Ovary (tissue), 9 donors: Measurements from ENCODE around the gene NEURL1B. TPM values are rescaled to one million over a fixed set of nuclear protein-coding genes. Genes with fewer than 3 reads are reported as not detected.
A peak's percentile ranks its signal among the peaks of the same experiment; 100 is the strongest.

ENCODE experiments used
- DNase-seq, 5 donors: peaks; one replicate each; pipeline ENCODE4 v3.0.0-alpha.2; 2019 to 2020
- H3K27ac ChIP-seq, 2 donors: fragments of 200-600 bp; one replicate each; pipeline versions ENCODE4 v1.5.1 to v1.8.0; 2019 to 2022
- H3K27me3 ChIP-seq: fragments of 200-600 bp; one replicate; pipeline ENCODE4 v1.8.0; 2022
- H3K36me3 ChIP-seq: fragments of 200-600 bp; sonication (generic); one replicate; pipeline ENCODE4 v1.5.1; 2019
- H3K4me1 ChIP-seq: one replicate; pipeline ENCODE4 v1.8.1; 2013; ENCODE audit warnings: mild to moderate bottlenecking, moderate library complexity; ENCODE audit not compliant: insufficient read depth
- H3K4me3 ChIP-seq: fragments of 200-600 bp; sonication (generic); one replicate; pipeline ENCODE4 v1.5.1; 2017
- H3K9me3 ChIP-seq, 2 donors: fragments of 200-600 bp in 1 of 2; sonication (generic) in 1 of 2; one replicate each; pipeline versions ENCODE4 v1.5.1 to v1.8.1; 2013 to 2019; ENCODE audit warnings: mild to moderate bottlenecking in 1 of 2, moderate library complexity in 1 of 2
- EP300 ChIP-seq: sonication (generic); formaldehyde crosslinking; IDR thresholded peaks from one replicate; pipeline ENCODE4 v1.6.1; 2017; ENCODE audit warnings: antibody characterized with exemption
- POLR2A ChIP-seq: fragments of 450-650 bp; IDR thresholded peaks from one replicate; pipeline ENCODE4 v1.6.1; 2017; ENCODE audit warnings: antibody characterized with exemption, mild to moderate bottlenecking, moderate library complexity
- WGBS, 3 donors: extraction: QIAGEN DNeasy Blood & Tissue Kit in 1 of 3; methylation state at CpG; one replicate each; pipeline versions ENCODE4 v1.1.5 to v1.1.7; 2013 to 2017; 5-methylcytosine and 5-hydroxymethylcytosine counted together
- intact Hi-C, 4 donors: fragments of 100-400 bp; cut with DNase I; formaldehyde crosslinking; loops; one replicate each; pipeline versions ENCODE4 v1.11.0 to v1.15.1; 2022 to 2023
- polyA plus RNA-seq, 2 donors: library from polyadenylated mRNA; stranded (reverse); fragments of 200-250 nt in 1 of 2; fragments of 350-450 nt in 1 of 2; fragmentation: Illumina TruSeq in 1 of 2; extraction: RNeasy Lipid Tissue Mini Kit (QIAGEN cat#74804) in 1 of 2; gene quantifications; one replicate each; pipeline ENCODE4 v1.2.3, GENCODE V29; 2013 to 2014
- total RNA-seq, 7 donors: library from RNA; depleted of rRNA in 2 of 7; stranded (reverse); fragments of >200 nt in 2 of 7; fragmentation: NEBNext Ultra II Directional in 3 of 7; extraction: Animal tissue kit (Norgen Biotek cat#: 25700) in 3 of 7; gene quantifications; one replicate each; pipeline versions ENCODE4 v1.1.0 to v1.2.4, GENCODE V29; 2016 to 2023
- TF ChIP-seq, protein P1 (sequence below), 3 donors: fragments of 450-650 bp in 2 of 3; fragments of 200-600 bp in 1 of 3; IDR thresholded peaks; one replicate each; pipeline versions ENCODE4 v1.5.1 to v1.8.0; 2016 to 2022; ENCODE audit warnings: antibody characterized with exemption in 3 of 3, mild to moderate bottlenecking in 1 of 3
- donor health status: DM: no; HTN: no; CAD: no; lungs with moderate emphysema.
- donor health status: DM: no; HTN: no; CAD: no.
- donor health status: Bipolar disorder and iron deficiency.
- donor health status: DM: yes; HTN: yes; CAD: no.
- donor health status: DM: no; HTN: no; CAD: no.
- donor health status: DM: yes; HTN: yes; CAD: no.

Gene NEURL1B
- total and polyA plus RNA-seq, 9 donors, result 15.0 to 75.1 (median 36.3) TPM

DNA sequence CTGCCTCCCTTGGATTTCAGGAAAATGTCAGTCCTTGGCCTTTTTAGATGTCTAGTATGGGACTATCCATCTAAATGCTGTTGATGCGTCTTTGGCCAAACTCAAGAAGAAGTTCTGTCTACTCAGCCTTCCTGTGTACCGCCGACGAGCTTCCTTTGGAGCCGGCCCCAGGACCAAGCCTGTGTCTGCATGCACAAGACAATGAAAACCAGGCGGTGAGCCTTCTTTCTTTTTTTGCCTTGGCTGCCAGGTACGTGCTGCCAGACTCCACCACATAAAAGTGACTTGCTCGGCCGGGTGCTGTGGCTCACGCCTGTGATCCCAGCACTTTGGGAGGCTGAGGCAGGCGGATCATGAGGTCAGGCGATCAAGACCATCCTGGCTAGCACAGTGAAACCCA is 6.0 kb upstream of the NEURL1B start:
- intact Hi-C loops, result no loop called here
- Histone ChIP-seq H3K27ac (no peak overlapping the region), H3K9me3 (no peaks in the 10 kb centered on the region), H3K36me3 (no peaks in the 10 kb centered on the region), H3K4me3 (no peak overlapping the region), H3K27me3 (no peaks in the 10 kb centered on the region), H3K4me1 (no peaks in the 10 kb centered on the region)
- DNase-seq, result no peak
- WGBS, 3 donors, result 89 to 93% (median 92%) methylated on average over 12 of the region's 12 CpGs
- TF ChIP-seq, protein P1, sequence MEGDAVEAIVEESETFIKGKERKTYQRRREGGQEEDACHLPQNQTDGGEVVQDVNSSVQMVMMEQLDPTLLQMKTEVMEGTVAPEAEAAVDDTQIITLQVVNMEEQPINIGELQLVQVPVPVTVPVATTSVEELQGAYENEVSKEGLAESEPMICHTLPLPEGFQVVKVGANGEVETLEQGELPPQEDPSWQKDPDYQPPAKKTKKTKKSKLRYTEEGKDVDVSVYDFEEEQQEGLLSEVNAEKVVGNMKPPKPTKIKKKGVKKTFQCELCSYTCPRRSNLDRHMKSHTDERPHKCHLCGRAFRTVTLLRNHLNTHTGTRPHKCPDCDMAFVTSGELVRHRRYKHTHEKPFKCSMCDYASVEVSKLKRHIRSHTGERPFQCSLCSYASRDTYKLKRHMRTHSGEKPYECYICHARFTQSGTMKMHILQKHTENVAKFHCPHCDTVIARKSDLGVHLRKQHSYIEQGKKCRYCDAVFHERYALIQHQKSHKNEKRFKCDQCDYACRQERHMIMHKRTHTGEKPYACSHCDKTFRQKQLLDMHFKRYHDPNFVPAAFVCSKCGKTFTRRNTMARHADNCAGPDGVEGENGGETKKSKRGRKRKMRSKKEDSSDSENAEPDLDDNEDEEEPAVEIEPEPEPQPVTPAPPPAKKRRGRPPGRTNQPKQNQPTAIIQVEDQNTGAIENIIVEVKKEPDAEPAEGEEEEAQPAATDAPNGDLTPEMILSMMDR (IDR thresholded peaks at IDR 0.05), result no peak
- TF ChIP-seq EP300 (no peak), POLR2A (no peak)

DNA sequence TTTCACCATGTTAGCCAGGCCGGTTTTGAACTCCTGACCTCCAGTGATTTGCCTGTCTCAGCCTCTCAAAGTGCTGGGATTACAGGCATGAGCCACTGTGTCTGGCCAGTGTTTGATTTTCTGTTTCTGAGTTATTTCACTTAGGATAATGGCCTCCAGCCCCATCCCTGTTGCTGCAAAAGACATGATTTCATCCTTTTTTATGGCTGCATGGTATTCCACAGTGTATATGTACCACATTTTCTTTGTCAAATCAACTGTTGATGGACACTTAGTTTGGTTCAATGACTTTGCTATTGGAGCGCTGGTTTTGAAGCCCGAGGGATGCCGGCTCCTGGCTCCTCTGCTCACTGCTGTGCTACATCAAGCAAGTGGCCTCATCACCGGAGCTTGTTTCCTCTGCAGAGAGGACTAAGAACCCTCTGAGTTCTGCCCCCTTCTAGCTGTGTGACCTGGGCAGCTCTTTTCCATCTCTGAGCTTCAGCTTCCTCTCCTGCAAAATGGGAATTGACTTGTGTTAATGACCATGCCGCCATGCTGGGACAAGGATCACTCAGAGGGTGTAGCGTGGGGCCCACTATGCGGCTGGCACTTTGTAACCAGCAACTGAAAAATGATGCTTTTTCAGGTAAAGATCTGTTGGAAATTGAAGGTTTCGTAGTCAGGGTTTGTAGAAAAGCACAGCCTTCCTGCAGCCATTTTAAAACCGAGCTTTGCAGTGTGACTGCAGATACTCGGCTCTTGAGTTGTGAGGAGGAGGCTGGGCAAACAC is 4.6 kb upstream of the NEURL1B start:
- 92 to 94% (median 93%) methylated on average over 11 of the region's 11 CpGs for WGBS, 3 donors
- TF ChIP-seq, protein P1 (IDR thresholded peaks at IDR 0.05), result no peak
- TF ChIP-seq EP300 (no peak), POLR2A (no peak)

DNA sequence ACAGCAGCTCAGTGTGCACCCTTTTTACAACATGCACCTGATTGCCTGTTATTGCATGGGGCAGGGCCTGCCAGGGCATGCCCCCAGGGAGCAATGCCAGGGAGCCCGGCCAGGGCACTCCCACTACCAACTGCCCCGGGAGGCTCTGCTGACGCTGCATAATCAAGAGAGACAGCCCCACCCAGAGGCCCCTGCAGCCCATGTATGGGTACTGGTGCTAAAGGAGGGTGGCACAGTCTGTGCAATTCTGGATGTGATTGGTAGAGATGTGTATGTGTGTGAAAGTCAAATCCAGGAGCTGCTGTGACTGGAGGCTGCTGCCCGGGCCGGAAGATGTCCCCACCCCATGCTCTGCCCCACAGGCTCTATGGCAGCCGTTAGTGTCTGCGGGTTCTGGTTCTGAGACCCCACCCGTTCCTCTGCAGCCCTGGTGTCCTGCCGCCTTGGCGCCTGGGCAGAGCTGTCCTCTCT is 3.9 kb upstream of the NEURL1B start:
- Histone ChIP-seq H3K36me3 (no peaks in the 10 kb centered on the region), H3K4me3 (no peak overlapping the region), H3K27me3 (no peaks in the 10 kb centered on the region), H3K9me3 (no peaks in the 10 kb centered on the region), H3K4me1 (peaks cover 1% of the 10 kb centered on the region), H3K27ac (no peak overlapping the region)
- WGBS, 3 donors, result 60 to 73% (median 68%) methylated on average over 10 of the region's 10 CpGs
- DNase-seq, result no peak
- TF ChIP-seq POLR2A (no peak), EP300 (no peak)
- TF ChIP-seq, protein P1 (IDR thresholded peaks at IDR 0.05), result no peak
- intact Hi-C loops, result no loop called here

More for the DNA sequence above, 4.6 kb upstream of the NEURL1B start:
- intact Hi-C loops, result no loop called here
- Histone ChIP-seq H3K27ac (no peak overlapping the region), H3K4me3 (no peak overlapping the region), H3K9me3 (no peaks in the 10 kb centered on the region), H3K36me3 (no peaks in the 10 kb centered on the region), H3K4me1 (no peaks in the 10 kb centered on the region), H3K27me3 (no peaks in the 10 kb centered on the region)
- DNase-seq, result no peak

DNA sequence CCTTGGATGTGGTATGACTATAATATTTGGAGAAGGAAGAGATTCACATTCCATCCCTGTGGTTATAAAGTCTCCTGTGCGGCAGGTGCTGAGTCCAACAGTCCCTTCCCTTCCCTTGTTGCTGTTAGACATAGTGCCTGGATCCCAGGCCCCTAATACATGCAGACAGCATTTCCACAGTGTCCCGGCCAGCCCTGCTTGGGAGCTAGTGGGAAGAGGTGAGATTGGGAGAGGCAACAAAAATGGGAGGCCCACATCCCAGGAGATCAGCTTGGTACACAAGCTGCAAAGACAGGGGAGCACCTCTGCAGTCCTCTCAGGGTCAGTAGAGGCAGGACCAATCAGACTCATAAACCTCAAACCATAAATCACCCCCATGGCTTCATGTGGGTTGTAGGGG is 3.3 kb upstream of the NEURL1B start:
- no peak overlapping the region for H3K4me3 ChIP-seq
- H3K36me3 ChIP-seq, result no peaks in the 10 kb centered on the region
- DNase-seq, result peak in 2 of 5 donors; percentile 6
- H3K27ac ChIP-seq, result no peak overlapping the region
- no peaks in the 10 kb centered on the region for H3K27me3 ChIP-seq
- peaks cover 1% of the 10 kb centered on the region for H3K4me1 ChIP-seq
- no peaks in the 10 kb centered on the region for H3K9me3 ChIP-seq
- intact Hi-C loops, result no loop called here
- TF ChIP-seq POLR2A, result no peak
- TF ChIP-seq, protein P1 (IDR thresholded peaks at IDR 0.05), result no peak
- TF ChIP-seq EP300, result no peak
- WGBS, 3 donors, result 73 to 84% (median 79%) methylated on average over 2 of the region's 2 CpGs
